K562 (cell line): ENCODE measurements around the gene STX1B. TPM values are rescaled to one million over a fixed set of nuclear protein-coding genes. Genes with fewer than 3 reads are reported as not detected.

Source experiments
- BDP1 ChIP-seq: IDR thresholded peaks from 3 replicates; pipeline ENCODE4 v1.6.1; 2011; ENCODE audit not compliant: insufficient read length, insufficient read depth
- BHLHE40 ChIP-seq: IDR thresholded peaks from 2 replicates; pipeline ENCODE4 v1.6.1; 2011; ENCODE audit warnings: low read length, improper control_type of control experiment
- CC2D1A ChIP-seq: fragments of 450-650 bp; IDR thresholded peaks from 2 replicates; pipeline ENCODE4 v1.6.1; 2017; ENCODE audit warnings: mild to moderate bottlenecking
- CREB3L1 ChIP-seq: fragments of 450-650 bp; IDR thresholded peaks from 2 replicates; pipeline ENCODE4 v1.6.1; 2014; ENCODE audit warnings: low read depth, mild to moderate bottlenecking, moderate library complexity, borderline replicate concordance
- HDAC3 ChIP-seq: fragments of 450-650 bp; IDR thresholded peaks from 2 replicates; pipeline ENCODE4 v1.6.1; 2018; ENCODE audit warnings: borderline replicate concordance, mild to moderate bottlenecking, moderate library complexity; ENCODE audit not compliant: partially characterized antibody
- JUND ChIP-seq, 2 experiments: IDR thresholded peaks; 2 replicates in 1 of 2; 3 replicates in 1 of 2; pipeline ENCODE4 v1.6.1; 2011; ENCODE audit warnings: borderline replicate concordance in 2 of 2, low read depth in 2 of 2, low read length in 2 of 2, improper control_type of control experiment in 1 of 2, missing biosample characterization in 1 of 2, missing genetic modification characterization in 1 of 2, missing genetic modification reagents in 1 of 2
- PRDM10 ChIP-seq: fragments of 450-650 bp; IDR thresholded peaks from 2 replicates; pipeline ENCODE4 v1.6.1; 2018; ENCODE audit not compliant: partially characterized antibody
- RBM14 ChIP-seq: fragments of 200-400 bp; formaldehyde crosslinking; IDR thresholded peaks from 2 replicates; pipeline ENCODE4 v1.6.1; 2018; ENCODE audit warnings: low read depth, mild to moderate bottlenecking, low read length, moderate library complexity, borderline replicate concordance; ENCODE audit not compliant: insufficient read depth
- RBM25 ChIP-seq: fragments of 200-400 bp; formaldehyde crosslinking; IDR thresholded peaks from 2 replicates; pipeline ENCODE4 v1.6.1; 2018; ENCODE audit warnings: low read length, low read depth, moderate library complexity; ENCODE audit not compliant: severe bottlenecking
- REST ChIP-seq, 2 experiments: fragments of 450-650 bp; formaldehyde crosslinking in 1 of 2; IDR thresholded peaks; 2 replicates each; pipeline versions ENCODE4 v1.4.0 to v1.6.1; 2014 to 2020; ENCODE audit warnings: mild to moderate bottlenecking in 2 of 2, borderline replicate concordance in 1 of 2, low read depth in 1 of 2
- TAF15 ChIP-seq: fragments of 200-400 bp; formaldehyde crosslinking; IDR thresholded peaks from 2 replicates; pipeline ENCODE4 v1.6.1; 2017; ENCODE audit warnings: mild to moderate bottlenecking, low read depth, low read length, moderate library complexity
- polyA plus RNA-seq, 8 experiments: library from polyadenylated mRNA; depleted of rRNA in 4 of 8; stranded (reverse) in 5 of 8; unstranded in 3 of 8; fragments of >200 nt; fragmentation: Nextera tagmentation in 2 of 8; fragmentation: Illumina TruSeq in 1 of 8; extraction: Ambion mirVana in 2 of 8; extraction: Trizol in 1 of 8; gene quantifications; 2 replicates each; pipeline versions ENCODE4 v1.2.1 to v1.2.3, GENCODE V29; 2011 to 2014; ENCODE audit warnings: inconsistent platforms in 1 of 8, missing spikeins in 1 of 8
- total RNA-seq, 7 experiments: library from RNA; depleted of rRNA in 6 of 7; stranded (reverse); fragments of >200 nt in 6 of 7; fragmentation: Illumina TruSeq in 2 of 7; extraction: Trizol in 2 of 7; gene quantifications; 2 replicates each; pipeline versions ENCODE4 v1.2.1 to v1.2.3, GENCODE V29; 2011 to 2021; ENCODE audit warnings: low replicate concordance in 1 of 7

The STX1B gene
- total and polyA plus RNA-seq, 9 of the 15 experiments (the other 6 are each of a cell fraction or from before 2014, with no cell fraction given): 0.07 to 2.5 (median 0.86) TPM

GRCh38 chr16:30956601-30957455 lies 53.6 kb downstream of the STX1B start (continued):
- TF ChIP-seq REST (IDR thresholded peaks at IDR 0.05; ENCODE audit: borderline replicate concordance) (no peak), REST (CRISPR knock-in tag; IDR thresholded peaks at IDR 0.05; ENCODE audit: low read depth) (0 out of 2 replicates have a peak, but pooled peaks have one; percentile 24), RBM14 (no peak), TAF15 (no peak), BHLHE40 (peak; percentile 25; the same call in 1 of the 2 replicates), CREB3L1 (no peak), PRDM10 (peak; percentile 52), BDP1 (no peak), RBM25 (peak; percentile 96), JUND (IDR thresholded peaks at IDR 0.05; ENCODE audit: borderline replicate concordance, low read depth, low read length) (peak; percentile 67), JUND (tag; IDR thresholded peaks at IDR 0.05; ENCODE audit: borderline replicate concordance, low read depth, low read length) (peak; percentile 18; the same call in 1 of the 3 replicates), HDAC3 (peak; percentile 72), CC2D1A (peak; percentile 44; the same call in 1 of the 2 replicates)
